ENCODE results near the gene MPV17L.
A peak's percentile ranks its signal among the peaks of the same experiment; 100 is the strongest.
"Not testable (repeated sequence)": the region's sequence is repeated elsewhere in the genome, so short reads cannot be mapped to it uniquely, and the experiment has no call there.

MPV17L gene

DNA sequence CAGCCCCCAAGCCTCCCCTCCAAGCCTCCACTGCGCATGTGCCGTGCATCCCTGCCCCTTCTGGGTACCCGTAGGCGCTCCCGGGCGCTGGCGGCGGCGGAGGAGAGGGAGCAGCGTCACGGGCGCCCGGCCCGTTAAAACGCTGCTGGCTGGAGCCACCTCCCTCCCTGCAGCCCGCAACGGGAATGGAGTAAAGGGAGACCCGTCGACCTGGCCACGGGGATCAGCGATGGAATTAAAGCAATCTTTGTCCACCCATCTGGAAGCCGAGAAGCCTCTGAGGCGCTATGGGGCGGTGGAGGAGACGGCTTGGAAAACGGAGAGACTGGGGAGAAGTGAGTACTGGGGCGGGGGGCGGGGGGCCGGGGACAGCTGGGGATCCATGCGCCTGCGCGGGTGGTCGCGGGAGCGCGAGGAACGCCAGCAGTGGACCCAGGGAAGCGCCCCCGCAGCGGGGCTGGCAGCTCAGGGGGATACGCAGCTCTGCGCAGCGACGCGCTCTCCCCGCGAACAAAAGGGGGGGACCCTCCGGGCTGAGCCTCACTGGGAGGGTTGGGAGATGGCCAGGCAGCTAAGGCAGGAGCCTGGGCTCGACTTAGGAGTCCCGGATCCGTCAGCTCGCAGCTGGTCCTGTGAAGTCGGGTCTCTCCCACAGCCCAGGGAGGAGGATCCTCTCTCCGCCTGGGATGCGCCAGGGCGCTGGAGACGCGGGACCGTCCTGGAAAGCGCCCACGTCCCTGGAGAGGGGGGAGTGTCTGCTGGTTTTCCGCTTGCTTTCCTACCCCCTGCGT, 39.1 kb downstream of the MPV17L start, which contains the start of gene BMERB1:
TSS of gene BMERB1 (plus strand) at position 164 of the 791 bp plus-strand sequence. CDS start at position 230, 66 bp downstream.
- 0 to 1% methylated on average over 32 to 50 of the region's 63 CpGs for WGBS, 2 experiments (ENCODE audit: insufficient coverage in 2 of 2)
- Histone ChIP-seq H3K27ac (ENCODE audit: low read depth, low read length, severe bottlenecking) (peak within 1 kb of the TSS; percentile 4), H3K4me3 (ENCODE audit: extremely low read depth, insufficient read depth, low read length, poor library complexity, severe bottlenecking) (peak within 1 kb of the TSS; percentile 73), H3K9me3 (ENCODE audit: control insufficient read depth, low read length) (no peaks in the 10 kb centered on the region), H3K4me1 (ENCODE audit: control insufficient read depth, insufficient read depth, low read length, poor library complexity, severe bottlenecking) (peaks cover 6% of the 10 kb centered on the region), H3K36me3 (ENCODE audit: control insufficient read depth, insufficient read depth, low read length) (no peaks in the 10 kb centered on the region)

DNA sequence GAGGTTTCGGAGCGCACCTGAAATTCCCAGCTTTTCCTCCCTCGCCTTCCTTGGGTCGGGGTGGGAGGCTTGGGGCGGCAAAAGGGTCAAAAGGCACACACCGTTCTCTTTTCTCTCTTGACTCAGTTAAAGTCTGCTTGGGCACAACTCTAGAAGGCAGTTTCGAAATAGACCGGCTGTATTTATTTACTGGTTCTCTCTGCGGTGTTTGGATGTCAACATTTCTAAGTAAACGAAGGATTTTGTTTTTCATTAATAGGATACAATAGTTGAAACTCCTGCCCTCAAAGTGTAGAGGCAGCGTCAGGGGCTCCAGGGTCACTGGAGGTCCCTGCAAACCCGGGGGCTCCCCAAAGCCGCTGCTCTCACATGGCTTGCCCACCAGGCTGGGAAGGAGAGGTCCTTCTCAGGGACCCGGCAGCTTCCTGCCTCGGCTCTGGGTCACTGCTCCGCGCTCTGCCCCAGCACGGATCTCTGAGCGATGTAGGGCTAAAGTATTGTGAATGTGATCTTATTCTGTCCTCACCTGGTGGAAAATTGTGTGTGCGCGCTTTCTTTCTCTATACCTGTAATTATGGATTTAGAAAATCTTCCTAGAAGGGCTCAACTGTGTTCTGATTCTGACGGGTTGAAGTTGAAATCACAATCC, 39.8 kb downstream of the MPV17L start:
- Histone ChIP-seq H3K4me1 (ENCODE audit: control insufficient read depth, insufficient read depth, low read length, poor library complexity, severe bottlenecking) (peaks cover 6% of the 10 kb centered on the region), H3K9me3 (ENCODE audit: control insufficient read depth, low read length) (no peaks in the 10 kb centered on the region), H3K27ac (ENCODE audit: low read depth, low read length, severe bottlenecking) (no peak overlapping the region), H3K36me3 (ENCODE audit: control insufficient read depth, insufficient read depth, low read length) (no peaks in the 10 kb centered on the region), H3K4me3 (ENCODE audit: extremely low read depth, insufficient read depth, low read length, poor library complexity, severe bottlenecking) (peak overlapping the region; percentile 73)
- WGBS, 2 experiments (ENCODE audit: insufficient coverage in 2 of 2) = 6 to 14% methylated on average over 3 to 13 of the region's 22 CpGs

DNA sequence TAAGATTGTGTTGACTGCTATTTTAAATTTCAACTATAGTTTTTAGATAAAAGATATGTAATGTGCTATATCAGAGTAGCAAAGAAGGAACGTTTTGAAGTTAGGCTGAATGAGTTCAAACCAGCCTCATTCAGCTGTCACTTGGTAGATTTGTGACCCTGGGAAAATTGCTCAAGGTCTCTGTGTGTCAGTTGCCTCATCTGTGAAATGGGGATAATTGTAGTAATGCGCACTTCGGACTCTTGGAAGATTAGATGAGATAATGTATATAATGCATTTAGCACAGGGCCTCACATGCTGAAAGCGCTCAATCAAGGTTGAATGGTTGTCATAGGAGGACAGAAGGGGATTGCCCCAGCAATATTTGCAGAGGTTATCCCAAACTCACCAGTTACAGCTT, 43.5 kb downstream of the MPV17L start:
- no peak overlapping the region for H3K4me3 ChIP-seq (ENCODE audit: extremely low read depth, insufficient read depth, low read length, poor library complexity, severe bottlenecking)
- H3K9me3 ChIP-seq (ENCODE audit: control insufficient read depth, low read length) = no peaks in the 10 kb centered on the region
- H3K27ac ChIP-seq (ENCODE audit: low read depth, low read length, severe bottlenecking) = no peak overlapping the region
- WGBS, 2 experiments (ENCODE audit: insufficient coverage in 2 of 2) = 78 to 94% methylated on average over 2 to 3 of the region's 4 CpGs
- H3K4me1 ChIP-seq (ENCODE audit: control insufficient read depth, insufficient read depth, low read length, poor library complexity, severe bottlenecking) = peaks cover 6% of the 10 kb centered on the region
- no peaks in the 10 kb centered on the region for H3K36me3 ChIP-seq (ENCODE audit: control insufficient read depth, insufficient read depth, low read length)

- peaks cover 6% of the 10 kb centered on the region for H3K4me1 ChIP-seq (ENCODE audit: control insufficient read depth, insufficient read depth, low read length, poor library complexity, severe bottlenecking)
- no peak overlapping the region for H3K27ac ChIP-seq (ENCODE audit: low read depth, low read length, severe bottlenecking)
- WGBS, 2 experiments (ENCODE audit: insufficient coverage in 2 of 2) = 100% methylated on average over 1 to 3 of the region's 4 CpGs
- no peaks in the 10 kb centered on the region for H3K9me3 ChIP-seq (ENCODE audit: control insufficient read depth, low read length)
- peaks cover 2% of the 10 kb centered on the region for H3K36me3 ChIP-seq (ENCODE audit: control insufficient read depth, insufficient read depth, low read length)
- H3K4me3 ChIP-seq (ENCODE audit: extremely low read depth, insufficient read depth, low read length, poor library complexity, severe bottlenecking) = no peak overlapping the region
Observed at GRCh38 chr16:15439521-15439920, 44.0 kb downstream of the MPV17L start.

- Histone ChIP-seq H3K9me3 (ENCODE audit: control insufficient read depth, low read length) (peaks cover 8% of the 10 kb centered on the region), H3K27ac (ENCODE audit: low read depth, low read length, severe bottlenecking) (peak overlapping the region; percentile 6), H3K4me1 (ENCODE audit: control insufficient read depth, insufficient read depth, low read length, poor library complexity, severe bottlenecking) (peaks cover 2% of the 10 kb centered on the region), H3K4me3 (ENCODE audit: extremely low read depth, insufficient read depth, low read length, poor library complexity, severe bottlenecking) (no peak overlapping the region), H3K36me3 (ENCODE audit: control insufficient read depth, insufficient read depth, low read length) (peaks cover 10% of the 10 kb centered on the region)
- WGBS, 2 experiments (ENCODE audit: insufficient coverage in 2 of 2) = 83 to 88% methylated on average over 3 of the region's 3 CpGs
Observed at GRCh38 chr16:15440852-15441251, 45.3 kb downstream of the MPV17L start.

GRCh38 chr16:15442140-15442539, 46.6 kb downstream of the MPV17L start:
- H3K4me1 ChIP-seq (ENCODE audit: control insufficient read depth, insufficient read depth, low read length, poor library complexity, severe bottlenecking); H3K9me3 ChIP-seq (ENCODE audit: control insufficient read depth, low read length); H3K4me3 ChIP-seq (ENCODE audit: extremely low read depth, insufficient read depth, low read length, poor library complexity, severe bottlenecking); H3K27ac ChIP-seq (ENCODE audit: low read depth, low read length, severe bottlenecking); H3K36me3 ChIP-seq (ENCODE audit: control insufficient read depth, insufficient read depth, low read length): not testable (repeated sequence)
- WGBS, 2 experiments (ENCODE audit: insufficient coverage in 2 of 2) = 71 to 96% methylated on average over 4 of the region's 5 CpGs

GRCh38 chr16:15443753-15444152, 48.2 kb downstream of the MPV17L start:
- Histone ChIP-seq H3K27ac (ENCODE audit: low read depth, low read length, severe bottlenecking) (no peak overlapping the region), H3K9me3 (ENCODE audit: control insufficient read depth, low read length) (peaks cover 8% of the 10 kb centered on the region), H3K36me3 (ENCODE audit: control insufficient read depth, insufficient read depth, low read length) (peaks cover 10% of the 10 kb centered on the region), H3K4me1 (ENCODE audit: control insufficient read depth, insufficient read depth, low read length, poor library complexity, severe bottlenecking) (no peaks in the 10 kb centered on the region), H3K4me3 (ENCODE audit: extremely low read depth, insufficient read depth, low read length, poor library complexity, severe bottlenecking) (no peak overlapping the region)
- 83 to 98% methylated on average over 4 of the region's 4 CpGs for WGBS, 2 experiments (ENCODE audit: insufficient coverage in 2 of 2)

GRCh38 chr16:15444264-15444663, 48.7 kb downstream of the MPV17L start:
- no peak overlapping the region for H3K4me3 ChIP-seq (ENCODE audit: extremely low read depth, insufficient read depth, low read length, poor library complexity, severe bottlenecking)
- H3K36me3 ChIP-seq (ENCODE audit: control insufficient read depth, insufficient read depth, low read length) = peaks cover 10% of the 10 kb centered on the region
- no peak overlapping the region for H3K27ac ChIP-seq (ENCODE audit: low read depth, low read length, severe bottlenecking)
- peaks cover 8% of the 10 kb centered on the region for H3K9me3 ChIP-seq (ENCODE audit: control insufficient read depth, low read length)
- WGBS, 2 experiments (ENCODE audit: insufficient coverage in 2 of 2) = 90 to 100% methylated on average over 1 to 3 of the region's 3 CpGs
- H3K4me1 ChIP-seq (ENCODE audit: control insufficient read depth, insufficient read depth, low read length, poor library complexity, severe bottlenecking) = no peaks in the 10 kb centered on the region

DNA sequence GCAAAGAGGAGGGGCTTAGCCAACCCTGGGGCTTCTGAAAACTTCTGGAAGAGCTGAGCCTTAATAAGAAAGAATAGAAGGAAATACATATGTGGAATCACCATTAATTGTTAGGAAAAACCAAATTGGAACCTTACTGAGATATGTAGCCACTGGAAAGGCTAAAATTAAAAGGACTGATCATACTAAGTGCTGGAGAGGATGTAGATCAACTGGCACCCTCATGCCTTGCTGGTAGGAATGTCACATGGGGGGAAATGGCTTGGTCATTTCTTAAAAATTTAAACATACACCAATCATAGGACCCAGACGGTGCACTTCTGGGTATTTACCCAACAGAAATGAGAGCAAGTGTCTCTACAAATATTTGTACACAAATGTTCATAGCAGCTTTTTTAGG, 49.9 kb downstream of the MPV17L start:
- Histone ChIP-seq H3K9me3 (ENCODE audit: control insufficient read depth, low read length) (peaks cover 8% of the 10 kb centered on the region), H3K4me3 (ENCODE audit: extremely low read depth, insufficient read depth, low read length, poor library complexity, severe bottlenecking) (no peak overlapping the region), H3K4me1 (ENCODE audit: control insufficient read depth, insufficient read depth, low read length, poor library complexity, severe bottlenecking) (no peaks in the 10 kb centered on the region), H3K27ac (ENCODE audit: low read depth, low read length, severe bottlenecking) (no peak overlapping the region), H3K36me3 (ENCODE audit: control insufficient read depth, insufficient read depth, low read length) (peaks cover 10% of the 10 kb centered on the region)
- no CpG with 5 or more reads among the region's 1 CpG for WGBS, 2 experiments (ENCODE audit: insufficient coverage in 2 of 2)

DNA sequence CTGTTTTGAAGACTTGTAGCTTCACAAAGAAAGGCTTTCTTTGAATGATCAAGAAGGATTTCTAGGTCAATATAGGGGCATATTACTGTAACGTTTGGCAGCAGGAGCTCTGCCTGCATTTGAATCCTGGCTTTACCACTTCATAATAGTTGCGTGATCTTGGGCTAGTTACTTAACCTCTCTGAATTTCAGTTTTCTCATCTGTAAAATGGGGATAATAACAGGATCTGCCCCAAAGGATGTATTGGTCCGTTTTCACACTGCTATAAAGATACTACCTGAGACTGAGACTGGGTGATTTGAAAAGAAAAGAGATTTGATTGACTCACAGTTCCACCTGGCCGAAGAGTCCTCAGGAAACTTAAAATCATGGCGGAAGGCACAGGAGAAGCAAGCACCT, 51.3 kb downstream of the MPV17L start:
- Histone ChIP-seq H3K4me3 (ENCODE audit: extremely low read depth, insufficient read depth, low read length, poor library complexity, severe bottlenecking) (no peak overlapping the region), H3K27ac (ENCODE audit: low read depth, low read length, severe bottlenecking) (no peak overlapping the region), H3K9me3 (ENCODE audit: control insufficient read depth, low read length) (peaks cover 8% of the 10 kb centered on the region), H3K36me3 (ENCODE audit: control insufficient read depth, insufficient read depth, low read length) (peaks cover 10% of the 10 kb centered on the region), H3K4me1 (ENCODE audit: control insufficient read depth, insufficient read depth, low read length, poor library complexity, severe bottlenecking) (no peaks in the 10 kb centered on the region)
- 79 to 85% methylated on average over 3 to 5 of the region's 5 CpGs for WGBS, 2 experiments (ENCODE audit: insufficient coverage in 2 of 2)

DNA sequence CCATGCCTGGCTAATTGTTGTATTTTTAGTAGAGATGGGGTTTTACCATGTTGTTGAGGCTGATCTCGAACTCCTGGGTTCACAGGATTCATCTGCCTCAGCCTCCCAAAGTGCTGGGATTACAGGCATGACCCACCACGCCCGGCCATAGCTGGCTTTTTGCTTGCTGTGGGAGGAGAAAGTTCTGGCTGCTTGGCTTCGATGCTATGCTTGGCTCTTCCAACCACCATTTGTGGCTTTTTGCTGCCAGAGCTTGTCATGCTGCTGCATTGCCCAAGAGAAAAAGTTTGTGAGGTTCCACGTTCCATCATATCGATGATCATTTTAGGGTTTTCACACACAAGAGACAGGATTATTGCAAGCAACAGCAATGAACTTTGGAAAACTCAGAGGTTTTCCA, 55.1 kb downstream of the MPV17L start:
- WGBS, 2 experiments (ENCODE audit: insufficient coverage in 2 of 2) = 85 to 89% methylated on average over 6 of the region's 6 CpGs
- Histone ChIP-seq H3K9me3 (ENCODE audit: control insufficient read depth, low read length) (peaks cover 1% of the 10 kb centered on the region), H3K36me3 (ENCODE audit: control insufficient read depth, insufficient read depth, low read length) (peaks cover 3% of the 10 kb centered on the region), H3K27ac (ENCODE audit: low read depth, low read length, severe bottlenecking) (no peak overlapping the region), H3K4me1 (ENCODE audit: control insufficient read depth, insufficient read depth, low read length, poor library complexity, severe bottlenecking) (no peaks in the 10 kb centered on the region), H3K4me3 (ENCODE audit: extremely low read depth, insufficient read depth, low read length, poor library complexity, severe bottlenecking) (no peak overlapping the region)

Data from mesodermal cell (in vitro differentiated cells).